Uterus (tissue), 2 donors: ENCODE measurements around the gene MAD1L1.

Source experiments
- POLR2A ChIP-seq, 2 donors: fragments of 450-650 bp; IDR thresholded peaks; one replicate each; pipeline ENCODE4 v1.6.1; 2016; ENCODE audit warnings: antibody characterized with exemption in 2 of 2, mild to moderate bottlenecking in 1 of 2, moderate library complexity in 1 of 2
- TF ChIP-seq, protein P1 (sequence below), 4 experiments: fragments of 200-600 bp in 2 of 4; fragments of 450-650 bp in 2 of 4; sonication (generic) in 2 of 4; IDR thresholded peaks; one replicate each; pipeline ENCODE4 v1.5.1; 2016 to 2019; ENCODE audit warnings: antibody characterized with exemption in 4 of 4, mild to moderate bottlenecking in 2 of 4, moderate library complexity in 1 of 4

DNA sequence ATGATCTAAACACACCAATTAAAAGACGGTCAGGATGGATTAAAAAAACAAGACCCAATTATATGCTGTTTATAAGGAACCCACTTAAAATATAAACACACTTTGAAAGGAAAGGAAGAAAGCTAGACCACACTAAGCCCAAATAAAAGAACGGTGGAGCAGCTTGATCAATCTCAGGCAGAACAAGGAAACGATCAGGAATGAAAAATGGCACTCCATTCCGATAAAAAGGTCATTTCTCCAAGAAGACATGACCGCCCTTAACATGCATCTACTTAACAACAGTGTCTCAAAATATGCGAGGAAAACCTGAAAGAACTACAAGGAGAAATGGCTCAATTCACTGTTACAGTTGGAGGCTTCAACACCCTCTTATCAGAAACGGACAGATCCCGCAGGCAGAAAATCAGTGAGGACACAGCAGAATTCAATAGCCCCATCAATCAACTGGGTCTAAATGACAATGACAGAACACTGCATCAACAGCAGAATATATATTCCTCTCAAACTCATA lies 210.0 kb downstream of the MAD1L1 start:
- TF ChIP-seq, protein P1, sequence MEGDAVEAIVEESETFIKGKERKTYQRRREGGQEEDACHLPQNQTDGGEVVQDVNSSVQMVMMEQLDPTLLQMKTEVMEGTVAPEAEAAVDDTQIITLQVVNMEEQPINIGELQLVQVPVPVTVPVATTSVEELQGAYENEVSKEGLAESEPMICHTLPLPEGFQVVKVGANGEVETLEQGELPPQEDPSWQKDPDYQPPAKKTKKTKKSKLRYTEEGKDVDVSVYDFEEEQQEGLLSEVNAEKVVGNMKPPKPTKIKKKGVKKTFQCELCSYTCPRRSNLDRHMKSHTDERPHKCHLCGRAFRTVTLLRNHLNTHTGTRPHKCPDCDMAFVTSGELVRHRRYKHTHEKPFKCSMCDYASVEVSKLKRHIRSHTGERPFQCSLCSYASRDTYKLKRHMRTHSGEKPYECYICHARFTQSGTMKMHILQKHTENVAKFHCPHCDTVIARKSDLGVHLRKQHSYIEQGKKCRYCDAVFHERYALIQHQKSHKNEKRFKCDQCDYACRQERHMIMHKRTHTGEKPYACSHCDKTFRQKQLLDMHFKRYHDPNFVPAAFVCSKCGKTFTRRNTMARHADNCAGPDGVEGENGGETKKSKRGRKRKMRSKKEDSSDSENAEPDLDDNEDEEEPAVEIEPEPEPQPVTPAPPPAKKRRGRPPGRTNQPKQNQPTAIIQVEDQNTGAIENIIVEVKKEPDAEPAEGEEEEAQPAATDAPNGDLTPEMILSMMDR (IDR thresholded peaks at IDR 0.05): no peak
- no peak for TF ChIP-seq POLR2A (IDR thresholded peaks at IDR 0.05)
